MM.1S (cell line): ENCODE results near the gene CACNA1I.

Experiments used
- DNase-seq: peaks from one replicate; pipeline ENCODE4 v3.0.0-alpha.2; 2015
- H2AFZ ChIP-seq: fragments of 300-600 bp; sonication (generic); 2 replicates; pipeline ENCODE4 v1.6.0; 2016; ENCODE audit warnings: antibody characterized with exemption, low read length
- H3F3A ChIP-seq: fragments of 300-600 bp; sonication (generic); 2 replicates; pipeline ENCODE4 v1.6.1; 2016; ENCODE audit warnings: mild to moderate bottlenecking, antibody characterized with exemption, low read length, moderate library complexity, mixed read lengths; ENCODE audit not compliant: insufficient read depth
- H3K27ac ChIP-seq: fragments of 300-600 bp; sonication (generic); 2 replicates; pipeline ENCODE4 v1.5.1; 2016; ENCODE audit warnings: mild to moderate bottlenecking, low read length
- H3K27me3 ChIP-seq: fragments of 300-600 bp; sonication (generic); replicated peaks from 2 replicates; pipeline ENCODE4 v1.6.0; 2016; ENCODE audit warnings: low read length; ENCODE audit not compliant: insufficient read depth
- H3K36me3 ChIP-seq: fragments of 300-600 bp; sonication (generic); replicated peaks from 2 replicates; pipeline ENCODE4 v1.6.1; 2016; ENCODE audit warnings: mild to moderate bottlenecking, low read length, mixed read lengths; ENCODE audit not compliant: insufficient read depth
- H3K4me1 ChIP-seq: fragments of 300-600 bp; sonication (generic); 2 replicates; pipeline ENCODE4 v1.6.1; 2016; ENCODE audit warnings: low read length, mixed read lengths
- H3K4me2 ChIP-seq: fragments of 300-600 bp; sonication (generic); 2 replicates; pipeline ENCODE4 v1.6.0; 2016; ENCODE audit warnings: low read depth, low read length
- H3K4me3 ChIP-seq: fragments of 300-600 bp; sonication (generic); 2 replicates; pipeline ENCODE4 v1.5.1; 2016; ENCODE audit warnings: low read length, mixed read lengths
- H3K79me2 ChIP-seq: fragments of 300-600 bp; sonication (generic); 2 replicates; pipeline ENCODE4 v1.6.1; 2016; ENCODE audit warnings: mixed run types, low read length, mixed read lengths
- H3K9ac ChIP-seq: fragments of 300-600 bp; sonication (generic); 2 replicates; pipeline ENCODE4 v1.6.1; 2016; ENCODE audit warnings: low read length, mixed read lengths
- H3K9me2 ChIP-seq: fragments of 300-600 bp; sonication (generic); replicated peaks from 2 replicates; pipeline ENCODE4 v1.6.1; 2016; ENCODE audit warnings: mild to moderate bottlenecking, low read length, mixed read lengths; ENCODE audit not compliant: insufficient read depth
- H3K9me3 ChIP-seq: fragments of 300-600 bp; sonication (generic); replicated peaks from 2 replicates; pipeline ENCODE4 v1.6.1; 2016; ENCODE audit warnings: mild to moderate bottlenecking, low read length, mixed read lengths; ENCODE audit not compliant: insufficient read depth
- H4K20me1 ChIP-seq: fragments of 300-600 bp; sonication (generic); 2 replicates; pipeline ENCODE4 v1.6.1; 2016; ENCODE audit warnings: mild to moderate bottlenecking, low read length, moderate library complexity, mixed read lengths; ENCODE audit not compliant: insufficient read depth
- CTCF ChIP-seq: fragments of 300-600 bp; sonication (generic); IDR thresholded peaks from 2 replicates; pipeline ENCODE4 v1.5.1; 2016; ENCODE audit warnings: antibody characterized with exemption, low read length, mixed read lengths
- EZH2 ChIP-seq: fragments of 300-600 bp; sonication (generic); optimal IDR thresholded peaks from 2 replicates; pipeline ENCODE3; 2017; ENCODE audit warnings: low read depth, mild to moderate bottlenecking, antibody characterized with exemption, low read length, mixed read lengths
- EZH2phosphoT487 ChIP-seq: fragments of 300-600 bp; sonication (generic); IDR thresholded peaks from 2 replicates; pipeline ENCODE4 v1.6.1; 2018; ENCODE audit warnings: antibody characterized with exemption, low read length

CACNA1I gene

GRCh38 chr22:39627865-39628562 is 57.5 kb downstream of the CACNA1I start:
- H3F3A ChIP-seq, result no peaks in the 10 kb centered on the region
- no peak overlapping the region for H2AFZ ChIP-seq
- TF ChIP-seq CTCF (no peak), EZH2 (no peak), EZH2phosphoT487 (no peak)
- peaks cover 76% of the 10 kb centered on the region for H3K27me3 ChIP-seq
- no peaks in the 10 kb centered on the region for H3K79me2 ChIP-seq
- no peak overlapping the region for H3K9ac ChIP-seq
- no peaks in the 10 kb centered on the region for H4K20me1 ChIP-seq
- H3K27ac ChIP-seq, result no peak overlapping the region
- H3K36me3 ChIP-seq, result no peaks in the 10 kb centered on the region
- H3K9me2 ChIP-seq, result no peaks in the 10 kb centered on the region
- no peak for DNase-seq
- no peak overlapping the region for H3K4me2 ChIP-seq
- no peaks in the 10 kb centered on the region for H3K4me1 ChIP-seq
- no peak overlapping the region for H3K4me3 ChIP-seq
- no peaks in the 10 kb centered on the region for H3K9me3 ChIP-seq

- Histone ChIP-seq H3K4me2 (no peak overlapping the region), H3K4me1 (no peaks in the 10 kb centered on the region), H3K4me3 (no peak overlapping the region), H3K27me3 (peaks cover 70% of the 10 kb centered on the region), H3K9ac (no peak overlapping the region), H4K20me1 (no peaks in the 10 kb centered on the region), H2AFZ (no peak overlapping the region), H3K9me3 (no peaks in the 10 kb centered on the region), H3K9me2 (no peaks in the 10 kb centered on the region), H3K27ac (no peak overlapping the region), H3F3A (no peaks in the 10 kb centered on the region), H3K36me3 (no peaks in the 10 kb centered on the region), H3K79me2 (no peaks in the 10 kb centered on the region)
- TF ChIP-seq EZH2phosphoT487 (no peak), EZH2 (no peak)
- DNase-seq, result no peak
These were observed 58.1 kb downstream of the CACNA1I start for GRCh38 chr22:39628563-39629080.

- Histone ChIP-seq H2AFZ (no peak overlapping the region), H3K9me3 (no peaks in the 10 kb centered on the region), H3K27me3 (peaks cover 58% of the 10 kb centered on the region), H3K36me3 (no peaks in the 10 kb centered on the region), H3K27ac (no peak overlapping the region), H3K9me2 (no peaks in the 10 kb centered on the region), H3F3A (no peaks in the 10 kb centered on the region), H3K4me1 (no peaks in the 10 kb centered on the region), H3K4me2 (no peak overlapping the region), H3K9ac (no peak overlapping the region), H3K79me2 (no peaks in the 10 kb centered on the region), H3K4me3 (no peak overlapping the region), H4K20me1 (no peaks in the 10 kb centered on the region)
- no peak for DNase-seq
- TF ChIP-seq EZH2phosphoT487, result no peak
- no peak for TF ChIP-seq CTCF
- no peak for TF ChIP-seq EZH2
These were observed 59.3 kb downstream of the CACNA1I start for GRCh38 chr22:39629851-39630250.

- TF ChIP-seq CTCF (no peak), EZH2phosphoT487 (no peak), EZH2 (no peak)
- Histone ChIP-seq H3K27me3 (peaks cover 51% of the 10 kb centered on the region), H4K20me1 (no peaks in the 10 kb centered on the region), H3K4me2 (no peak overlapping the region), H3K9me3 (no peaks in the 10 kb centered on the region), H3K9me2 (no peaks in the 10 kb centered on the region), H3K9ac (no peak overlapping the region), H3F3A (no peaks in the 10 kb centered on the region), H3K79me2 (no peaks in the 10 kb centered on the region), H3K27ac (no peak overlapping the region), H2AFZ (no peak overlapping the region), H3K36me3 (no peaks in the 10 kb centered on the region), H3K4me3 (no peak overlapping the region), H3K4me1 (no peaks in the 10 kb centered on the region)
- DNase-seq, result no peak
These were observed 60.2 kb downstream of the CACNA1I start for GRCh38 chr22:39630721-39631120.
